Measurements from ENCODE around the gene POR.

Gene POR

DNA sequence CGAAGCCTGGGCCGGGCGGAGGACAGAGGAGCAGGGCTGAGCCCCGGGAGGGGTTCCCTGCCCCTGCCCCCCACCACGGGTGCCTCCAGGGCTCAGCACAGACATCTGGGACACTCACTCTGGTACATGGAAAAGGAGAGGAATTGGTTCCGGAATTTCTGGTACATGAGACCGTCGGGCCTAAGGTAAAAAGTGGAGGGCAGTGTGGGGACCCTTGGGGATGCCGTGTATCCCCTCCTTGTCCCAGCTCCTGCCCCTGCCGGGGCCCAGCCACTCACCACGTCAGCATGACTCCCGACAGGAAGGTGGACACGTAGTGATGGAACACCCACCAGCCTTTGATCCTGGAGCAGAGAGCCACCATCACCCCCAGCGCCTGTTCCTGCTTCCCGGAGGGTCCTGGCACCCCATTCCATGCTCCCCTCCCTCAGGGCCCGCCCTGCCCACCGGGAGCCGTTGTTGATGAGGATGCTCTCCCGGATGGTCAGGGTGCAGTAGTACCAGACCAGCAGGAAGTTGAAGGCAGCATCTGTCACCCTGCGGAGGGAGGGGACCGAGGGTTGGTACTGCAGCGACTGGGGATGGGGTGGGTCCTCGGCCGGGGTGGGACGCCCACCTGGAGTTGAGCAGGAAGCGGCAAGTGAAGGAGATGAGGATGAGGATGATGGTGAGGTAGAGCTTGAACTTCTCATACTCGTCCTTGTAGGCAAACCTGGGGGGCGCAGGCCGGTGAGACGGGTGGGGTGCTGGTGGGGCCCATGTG lies 73.0 kb downstream of the POR start:
- TF ChIP-seq MAX (IDR thresholded peaks at IDR 0.05; ENCODE audit: low read depth, low read length) (no peak), POLR2A (IDR thresholded peaks at IDR 0.05; ENCODE audit: extremely low read depth, insufficient read length) (no peak), CTCF (IDR thresholded peaks at IDR 0.05; ENCODE audit: low read depth, low read length) (no peak), MYC (IDR thresholded peaks at IDR 0.05; ENCODE audit: low read depth, low read length) (no peak)
- H3K4me3 ChIP-seq (ENCODE audit: low read depth, low read length) = no peak overlapping the region
- DNase-seq (ENCODE audit: low read depth) = no peak

- TF ChIP-seq CTCF (IDR thresholded peaks at IDR 0.05; ENCODE audit: low read depth, low read length) = no peak
- no peak for TF ChIP-seq POLR2A (IDR thresholded peaks at IDR 0.05; ENCODE audit: extremely low read depth, insufficient read length)
- no peak for DNase-seq (ENCODE audit: low read depth)
- no peak overlapping the region for H3K4me3 ChIP-seq (ENCODE audit: low read depth, low read length)
Measured at GRCh38 chr7:75988568-75989499, 73.9 kb downstream of the POR start.

DNA sequence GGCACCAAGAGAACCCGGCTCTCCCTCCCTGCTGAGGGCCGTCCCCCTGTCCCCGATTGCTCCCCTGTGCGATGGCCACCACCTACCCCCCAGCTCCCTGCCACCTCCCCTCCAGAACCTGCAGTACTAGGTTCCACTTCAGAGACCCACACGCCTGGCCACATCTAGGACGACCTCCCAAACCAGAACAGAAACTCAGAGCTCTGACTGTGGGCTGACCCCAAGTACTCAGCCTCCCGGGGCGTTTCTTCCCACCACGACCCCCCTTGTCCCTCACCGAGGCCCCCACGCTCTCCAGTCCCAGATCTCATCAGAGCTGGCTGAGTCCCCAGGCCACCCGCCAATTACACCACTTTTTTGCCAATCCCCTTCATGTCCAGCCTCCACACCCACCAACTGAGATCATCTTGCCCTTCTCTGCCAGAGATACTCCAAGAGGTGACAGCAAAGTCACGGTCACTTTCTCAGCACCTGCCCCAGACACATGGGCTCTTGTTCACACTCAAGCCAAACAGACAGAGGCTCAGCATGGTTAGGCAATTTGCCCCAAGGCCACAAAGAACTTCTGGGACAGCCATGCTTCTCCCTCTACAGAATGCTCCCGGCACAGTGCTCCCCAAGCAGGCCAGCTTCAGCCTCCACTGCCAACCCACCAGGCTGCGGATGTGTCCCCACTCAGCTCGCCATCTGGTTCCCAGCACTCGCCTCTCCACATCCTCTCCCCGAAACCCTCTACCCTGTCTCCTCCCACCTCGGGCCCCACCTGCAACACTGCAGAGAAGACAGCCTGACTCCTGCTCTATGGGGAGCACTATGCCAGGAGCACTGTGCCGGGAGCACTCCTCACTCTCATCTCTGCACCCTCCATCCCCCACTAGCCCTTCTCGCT lies 74.8 kb downstream of the POR start:
- H3K4me3 ChIP-seq (ENCODE audit: low read depth, low read length) = no peak overlapping the region
- TF ChIP-seq CTCF (IDR thresholded peaks at IDR 0.05; ENCODE audit: low read depth, low read length) (no peak), POLR2A (IDR thresholded peaks at IDR 0.05; ENCODE audit: extremely low read depth, insufficient read length) (no peak), MAX (IDR thresholded peaks at IDR 0.05; ENCODE audit: low read depth, low read length) (no peak), MYC (IDR thresholded peaks at IDR 0.05; ENCODE audit: low read depth, low read length) (no peak)
- DNase-seq (ENCODE audit: low read depth) = no peak

- H3K4me3 ChIP-seq (ENCODE audit: low read depth, low read length) = no peak overlapping the region
- TF ChIP-seq POLR2A (IDR thresholded peaks at IDR 0.05; ENCODE audit: extremely low read depth, insufficient read length) = no peak
- no peak for TF ChIP-seq MAX (IDR thresholded peaks at IDR 0.05; ENCODE audit: low read depth, low read length)
- no peak for TF ChIP-seq CTCF (IDR thresholded peaks at IDR 0.05; ENCODE audit: low read depth, low read length)
- TF ChIP-seq MYC (IDR thresholded peaks at IDR 0.05; ENCODE audit: low read depth, low read length) = no peak
- no peak for DNase-seq (ENCODE audit: low read depth)
Measured at GRCh38 chr7:75991531-75992082, 76.7 kb downstream of the POR start.

GRCh38 chr7:75992083-75992755 lies 77.3 kb downstream of the POR start:
- no peak for DNase-seq (ENCODE audit: low read depth)
- TF ChIP-seq MAX (IDR thresholded peaks at IDR 0.05; ENCODE audit: low read depth, low read length) (no peak), POLR2A (IDR thresholded peaks at IDR 0.05; ENCODE audit: extremely low read depth, insufficient read length) (no peak), CTCF (IDR thresholded peaks at IDR 0.05; ENCODE audit: low read depth, low read length) (no peak), MYC (IDR thresholded peaks at IDR 0.05; ENCODE audit: low read depth, low read length) (no peak)
- no peak overlapping the region for H3K4me3 ChIP-seq (ENCODE audit: low read depth, low read length)
